Prostate gland (tissue), 2 donors: Measurements from ENCODE around the gene KCNK7. TPM values are rescaled to one million over a fixed set of nuclear protein-coding genes. Genes with fewer than 3 reads are reported as not detected.
A peak's percentile ranks its signal among the peaks of the same experiment; 100 is the strongest.

Experiments
- DNase-seq: peaks from one replicate; pipeline ENCODE4 v3.0.0-alpha.2; 2019; ENCODE audit warnings: low spot score
- H3K27ac ChIP-seq, 2 donors: fragments of 200-600 bp; sonication (generic); 2 replicates each; pipeline ENCODE4 v1.5.1; 2017 to 2019
- H3K27me3 ChIP-seq: fragments of 200-600 bp; sonication (generic); replicated peaks from 2 replicates; pipeline ENCODE4 v1.5.1; 2019; ENCODE audit not compliant: insufficient read depth
- H3K36me3 ChIP-seq, 2 donors: fragments of 200-600 bp; sonication (generic); 1 replicate in 1 of 2; 2 replicates in 1 of 2; pipeline versions ENCODE4 v1.5.1 to v1.8.1; 2017 to 2019
- H3K4me1 ChIP-seq: fragments of 200-600 bp; sonication (generic); replicated peaks from 2 replicates; pipeline ENCODE4 v1.5.1; 2019
- H3K4me3 ChIP-seq, 2 donors: fragments of 200-600 bp; sonication (generic); 2 replicates each; pipeline ENCODE4 v1.5.1; 2017 to 2019
- H3K9me3 ChIP-seq: fragments of 200-600 bp; sonication (generic); 2 replicates; pipeline ENCODE4 v1.5.1; 2017
- CTCF ChIP-seq, 4 experiments: fragments of 200-600 bp in 2 of 4; fragments of 450-650 bp in 2 of 4; sonication (generic) in 2 of 4; IDR thresholded peaks; 1 replicate in 3 of 4; 2 replicates in 1 of 4; pipeline ENCODE4 v1.5.1; 2016 to 2019; ENCODE audit warnings: antibody characterized with exemption in 4 of 4, mild to moderate bottlenecking in 2 of 4, moderate library complexity in 2 of 4
- POLR2A ChIP-seq: fragments of 450-650 bp; IDR thresholded peaks from one replicate; pipeline ENCODE4 v1.6.1; 2016; ENCODE audit warnings: antibody characterized with exemption, mild to moderate bottlenecking
- POLR2AphosphoS5 ChIP-seq: sonication (generic); formaldehyde crosslinking; IDR thresholded peaks from one replicate; pipeline ENCODE4 v1.6.1; 2017; ENCODE audit warnings: antibody characterized with exemption
- WGBS: methylation state at CpG from one replicate; pipeline ENCODE4 v1.1.5; 2018; 5-methylcytosine and 5-hydroxymethylcytosine counted together
- intact Hi-C: fragments of 100-400 bp; cut with DNase I; formaldehyde crosslinking; loops from one replicate; pipeline ENCODE4 v1.14.2; 2022
- total RNA-seq, 2 donors: library from RNA; depleted of rRNA; stranded (reverse); fragments of >200 nt; gene quantifications; one replicate each; pipeline ENCODE4 v1.1.0, GENCODE V29; 2016

Gene KCNK7
- total RNA-seq, 2 donors from 2014 or later, result 0.74 TPM; not detected in 1

DNA sequence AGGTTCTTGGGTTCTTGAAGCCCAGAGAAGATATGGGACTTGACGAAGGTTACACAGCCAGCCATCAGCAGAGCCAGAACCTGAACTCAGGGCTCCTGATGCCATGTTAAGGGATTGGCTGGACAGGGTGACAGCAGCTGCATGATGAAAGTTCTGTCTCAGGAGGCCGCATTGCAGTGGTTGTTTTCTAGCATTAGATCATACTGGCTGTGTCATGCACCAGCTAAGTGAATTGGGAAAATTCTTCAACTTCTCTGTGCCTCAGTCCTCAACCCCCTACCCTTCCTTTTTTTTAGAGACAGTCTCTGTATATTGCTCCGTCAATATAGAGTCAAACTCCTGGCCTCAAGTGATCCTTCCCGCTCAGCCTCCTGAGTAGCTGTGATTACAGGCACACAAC, 32.0 kb downstream of the KCNK7 start:
- TF ChIP-seq POLR2A, result no peak
- TF ChIP-seq POLR2AphosphoS5, result no peak
- TF ChIP-seq CTCF (IDR thresholded peaks at IDR 0.05), result no peak
- no peaks in the 10 kb centered on the region for H3K27me3 ChIP-seq
- no peaks in the 10 kb centered on the region for H3K9me3 ChIP-seq
- H3K27ac ChIP-seq, result no peak overlapping the region
- WGBS, result 93% methylated on average over 4 of the region's 4 CpGs
- H3K4me1 ChIP-seq, result peaks cover 16% of the 10 kb centered on the region
- H3K36me3 ChIP-seq, result no peaks in the 10 kb centered on the region
- intact Hi-C loops, result no loop called here
- DNase-seq, result no peak
- H3K4me3 ChIP-seq, result no peak overlapping the region

GRCh38 chr11:65562788-65563187, 32.8 kb downstream of the KCNK7 start:
- no peaks in the 10 kb centered on the region for H3K36me3 ChIP-seq
- peaks cover 11% of the 10 kb centered on the region for H3K4me1 ChIP-seq
- H3K4me3 ChIP-seq, result no peak overlapping the region
- intact Hi-C loops, result no loop called here
- TF ChIP-seq POLR2AphosphoS5, result no peak
- no peak for TF ChIP-seq POLR2A
- TF ChIP-seq CTCF (IDR thresholded peaks at IDR 0.05), result no peak
- H3K9me3 ChIP-seq, result no peaks in the 10 kb centered on the region
- no peak overlapping the region for H3K27ac ChIP-seq
- 85% methylated on average over 8 of the region's 9 CpGs for WGBS
- no peak for DNase-seq
- no peaks in the 10 kb centered on the region for H3K27me3 ChIP-seq

- intact Hi-C loops, result no loop called here
Measured at GRCh38 chr11:65562020-65562419, 33.6 kb downstream of the KCNK7 start.

DNA sequence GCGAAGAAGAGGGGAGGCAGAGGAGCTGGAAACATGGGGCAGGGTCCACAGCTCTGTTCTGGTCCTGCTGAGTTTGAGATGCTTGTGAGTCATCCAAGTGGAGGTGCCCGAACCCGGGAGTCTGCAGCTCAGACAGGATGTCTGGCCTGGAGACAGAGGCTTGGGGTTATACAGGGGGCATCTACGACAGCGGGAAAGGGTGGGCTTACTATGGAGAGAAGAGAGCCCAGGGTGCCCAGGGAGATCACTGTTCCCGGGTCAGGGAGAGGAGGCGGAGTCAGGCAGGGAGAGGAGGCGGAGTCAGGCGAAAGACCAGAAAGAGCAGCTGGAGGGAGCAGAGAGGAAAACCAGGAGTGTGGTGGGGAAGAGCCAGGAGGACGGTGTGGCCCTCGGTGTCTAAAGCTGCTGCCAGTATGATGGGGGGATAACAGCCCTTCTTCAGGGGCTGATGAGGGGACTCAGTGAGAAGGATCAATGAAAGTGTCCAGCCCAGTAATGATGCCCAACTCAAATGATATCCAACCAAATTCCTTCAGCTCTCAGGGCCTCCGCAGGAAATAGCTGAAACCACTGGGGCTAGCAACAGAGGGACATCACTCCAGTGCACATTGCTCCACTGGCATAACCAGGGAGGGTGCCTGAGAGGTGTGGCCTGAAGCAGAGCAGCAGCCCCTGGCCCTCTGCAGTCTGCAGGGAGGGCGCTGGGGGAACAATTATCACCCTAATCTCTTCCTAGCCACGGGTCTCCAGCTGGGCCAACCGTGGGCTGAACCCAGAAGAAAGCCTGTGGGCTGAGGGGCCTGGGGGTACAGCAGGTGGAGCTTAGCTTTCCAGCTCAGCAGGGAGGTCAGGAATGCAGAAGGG, 34.8 kb downstream of the KCNK7 start:
- Histone ChIP-seq H3K27ac (peak overlapping the region; percentile 88 to 93), H3K4me1 (peaks cover 13% of the 10 kb centered on the region), H3K9me3 (no peaks in the 10 kb centered on the region), H3K27me3 (no peaks in the 10 kb centered on the region), H3K4me3 (no peak overlapping the region), H3K36me3 (no peaks in the 10 kb centered on the region)
- 27% methylated on average over 15 of the region's 15 CpGs for WGBS
- intact Hi-C loops, result no loop called here
- DNase-seq, result no peak
- TF ChIP-seq POLR2A (no peak), CTCF (IDR thresholded peaks at IDR 0.05) (no peak), POLR2AphosphoS5 (no peak)

More at GRCh38 chr11:65562020-65562419, 33.6 kb downstream of the KCNK7 start:
- TF ChIP-seq CTCF (IDR thresholded peaks at IDR 0.05), result no peak
- no peak for TF ChIP-seq POLR2A
- no peak for TF ChIP-seq POLR2AphosphoS5
- H3K27me3 ChIP-seq, result no peaks in the 10 kb centered on the region
- no peak for DNase-seq
- no peak overlapping the region for H3K4me3 ChIP-seq
- H3K4me1 ChIP-seq, result peaks cover 8% of the 10 kb centered on the region
- no peaks in the 10 kb centered on the region for H3K36me3 ChIP-seq
- H3K27ac ChIP-seq, result no peak overlapping the region
- WGBS, result 85% methylated on average over 7 of the region's 7 CpGs
- no peaks in the 10 kb centered on the region for H3K9me3 ChIP-seq
